Epithelial cell of proximal tubule (primary cell): ENCODE results near the gene MAMDC2. TPM values are rescaled to one million over a fixed set of nuclear protein-coding genes. Genes with fewer than 3 reads are reported as not detected.
A peak's percentile ranks its signal among the peaks of the same experiment; 100 is the strongest.

Experiments
- DNase-seq: peaks from one replicate; pipeline ENCODE4 v3.0.0-alpha.2; 2011; ENCODE audit warnings: low read depth
- H3K4me3 ChIP-seq: 2 replicates; pipeline ENCODE4 v1.5.1; 2011; ENCODE audit warnings: low read depth, mild to moderate bottlenecking, low read length
- total RNA-seq: library from RNA; depleted of rRNA; stranded (reverse); fragments of >200 nt; gene quantifications from 2 replicates; pipeline ENCODE4 v1.2.3, GENCODE V29; 2015
- TF ChIP-seq, protein P1 (sequence below): conservative IDR thresholded peaks from 2 replicates; pipeline ENCODE4 v1.5.1; 2012; ENCODE audit warnings: low read depth, mild to moderate bottlenecking, low read length

The MAMDC2 gene
- total RNA-seq, 1 donor from 2014 or later, result 5.5 TPM

DNA sequence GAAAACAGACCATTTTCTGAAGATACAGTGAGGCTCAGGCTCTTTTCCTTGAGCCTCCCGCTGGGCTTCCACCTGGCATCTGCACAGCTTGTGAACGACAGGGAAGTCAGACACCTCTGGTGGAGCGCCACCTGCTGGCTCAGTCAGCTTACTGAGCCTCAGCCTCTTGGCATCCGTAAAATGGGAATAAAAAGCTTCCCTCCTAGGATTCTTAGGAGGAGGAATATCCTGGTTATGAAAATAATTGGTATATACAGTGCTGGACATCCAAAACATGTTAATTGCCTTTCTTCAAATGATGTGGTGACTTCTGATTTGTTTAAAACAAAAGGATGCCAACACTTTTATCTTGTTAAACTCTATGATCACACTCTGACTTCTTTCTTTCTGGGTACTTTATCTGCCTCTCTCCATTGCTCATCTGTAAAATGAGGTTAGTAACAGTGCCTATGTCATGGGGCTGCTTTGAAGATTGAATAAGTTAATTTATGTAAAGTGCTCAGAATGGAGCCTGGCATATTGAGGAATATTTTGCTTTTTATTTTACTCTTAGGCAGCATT is 67.5 kb downstream of the MAMDC2 start:
- DNase-seq, result no peak
- TF ChIP-seq, protein P1, sequence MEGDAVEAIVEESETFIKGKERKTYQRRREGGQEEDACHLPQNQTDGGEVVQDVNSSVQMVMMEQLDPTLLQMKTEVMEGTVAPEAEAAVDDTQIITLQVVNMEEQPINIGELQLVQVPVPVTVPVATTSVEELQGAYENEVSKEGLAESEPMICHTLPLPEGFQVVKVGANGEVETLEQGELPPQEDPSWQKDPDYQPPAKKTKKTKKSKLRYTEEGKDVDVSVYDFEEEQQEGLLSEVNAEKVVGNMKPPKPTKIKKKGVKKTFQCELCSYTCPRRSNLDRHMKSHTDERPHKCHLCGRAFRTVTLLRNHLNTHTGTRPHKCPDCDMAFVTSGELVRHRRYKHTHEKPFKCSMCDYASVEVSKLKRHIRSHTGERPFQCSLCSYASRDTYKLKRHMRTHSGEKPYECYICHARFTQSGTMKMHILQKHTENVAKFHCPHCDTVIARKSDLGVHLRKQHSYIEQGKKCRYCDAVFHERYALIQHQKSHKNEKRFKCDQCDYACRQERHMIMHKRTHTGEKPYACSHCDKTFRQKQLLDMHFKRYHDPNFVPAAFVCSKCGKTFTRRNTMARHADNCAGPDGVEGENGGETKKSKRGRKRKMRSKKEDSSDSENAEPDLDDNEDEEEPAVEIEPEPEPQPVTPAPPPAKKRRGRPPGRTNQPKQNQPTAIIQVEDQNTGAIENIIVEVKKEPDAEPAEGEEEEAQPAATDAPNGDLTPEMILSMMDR, result peak; percentile 93
- H3K4me3 ChIP-seq, result no peak overlapping the region

- no peak overlapping the region for H3K4me3 ChIP-seq
- DNase-seq, result no peak
- TF ChIP-seq, protein P1, result no peak
These were observed 68.1 kb downstream of the MAMDC2 start for GRCh38 chr9:70111641-70112236.

DNA sequence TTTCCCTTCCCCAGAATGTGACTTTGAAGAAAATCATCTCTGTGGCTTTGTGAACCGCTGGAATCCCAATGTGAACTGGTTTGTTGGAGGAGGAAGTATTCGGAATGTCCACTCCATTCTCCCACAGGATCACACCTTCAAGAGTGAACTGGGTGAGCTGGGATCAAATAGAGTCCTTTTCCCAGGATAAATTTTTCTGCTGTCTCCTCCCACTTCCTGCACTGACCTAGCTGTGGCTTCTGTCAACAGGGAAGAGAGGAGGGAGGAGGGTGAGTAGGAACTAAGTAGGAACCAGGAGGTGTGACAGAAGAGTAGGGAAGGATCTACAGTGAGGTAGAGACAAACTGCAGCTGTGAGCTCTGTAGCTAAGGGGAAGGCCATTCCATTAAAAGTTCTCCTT is 69.3 kb downstream of the MAMDC2 start:
- TF ChIP-seq, protein P1, result no peak
- H3K4me3 ChIP-seq, result no peak overlapping the region
- no peak for DNase-seq

DNA sequence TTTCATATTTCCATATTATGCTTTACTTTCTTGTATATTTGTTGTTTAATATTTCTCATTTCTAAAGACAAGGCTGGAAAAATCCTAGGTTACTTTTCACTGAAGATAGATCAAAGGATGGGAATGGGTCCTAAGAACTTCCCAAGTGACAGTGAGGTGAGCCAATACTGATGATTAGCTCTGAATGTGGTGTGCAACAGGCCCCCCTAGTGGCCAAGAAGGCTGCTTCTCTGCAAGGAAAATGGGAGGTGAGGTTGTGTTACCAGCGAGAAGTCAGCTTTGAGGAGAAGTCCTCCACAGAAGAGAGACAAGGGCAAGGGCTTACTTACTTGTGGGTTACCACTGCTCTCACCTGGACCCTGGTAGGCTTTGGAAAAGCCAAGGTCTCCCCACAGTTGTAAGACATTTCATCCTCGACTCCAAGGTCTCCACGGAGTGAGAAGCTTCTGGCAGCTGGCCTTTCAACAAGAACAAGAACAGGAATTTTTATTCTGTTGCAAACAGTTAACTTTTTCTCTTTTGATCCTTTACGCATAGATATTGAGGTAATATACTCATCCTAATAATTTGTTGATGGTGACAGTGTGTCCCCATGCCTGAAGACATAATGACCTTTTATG is 69.9 kb downstream of the MAMDC2 start:
- no peak for DNase-seq
- TF ChIP-seq, protein P1, result peak; percentile 96
- no peak overlapping the region for H3K4me3 ChIP-seq

DNA sequence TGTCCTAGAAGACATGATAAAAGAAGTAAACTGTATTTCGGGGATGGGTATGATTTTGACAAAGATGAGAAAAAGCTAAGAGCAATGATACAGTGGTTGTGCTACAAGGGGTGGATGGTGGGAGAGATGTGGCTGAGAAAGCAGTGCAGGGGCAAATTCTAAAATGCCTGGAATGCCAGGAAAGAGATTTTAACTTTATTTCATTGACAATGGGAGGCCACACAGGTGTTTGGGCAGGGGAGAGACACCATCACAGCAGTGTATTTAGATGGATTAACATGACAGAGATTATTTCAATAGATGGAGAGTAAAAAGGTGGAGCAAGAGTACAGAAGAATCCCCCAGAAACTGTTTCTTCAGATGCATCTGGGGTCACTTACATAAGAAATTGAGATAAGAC is 71.2 kb downstream of the MAMDC2 start:
- no peak overlapping the region for H3K4me3 ChIP-seq
- TF ChIP-seq, protein P1, result no peak
- no peak for DNase-seq

- TF ChIP-seq, protein P1, result no peak
- no peak overlapping the region for H3K4me3 ChIP-seq
- DNase-seq, result no peak
These were observed 74.2 kb downstream of the MAMDC2 start for GRCh38 chr9:70117835-70118319.
